Heart left ventricle (tissue), 13 donors: ENCODE measurements around the gene TRMO.

Experiments
- CTCF ChIP-seq, 12 donors: fragments of 200-600 bp; sonication (generic) in 4 of 12; IDR thresholded peaks; one replicate each; pipeline versions ENCODE4 v1.5.0 to v1.8.0; 2018 to 2022; ENCODE audit warnings: antibody characterized with exemption in 12 of 12, mild to moderate bottlenecking in 5 of 12
- POLR2A ChIP-seq, 2 donors: fragments of 450-650 bp; IDR thresholded peaks; one replicate each; pipeline ENCODE4 v1.6.1; 2017; ENCODE audit warnings: antibody characterized with exemption in 2 of 2, mild to moderate bottlenecking in 2 of 2, moderate library complexity in 2 of 2
- donor health status: ischemic (EF 13 %, LVEDD 7.1; RV severe dilation, severe dysfunction).
- donor health status: DM: no; HTN: yes; CAD: no.
- donor health status: DM: no; HTN: no; CAD: no.
- donor health status: ischemic (EF 25% LVEDD 6.9; RV normal size, moderate dysfunction).
- donor health status: ischemic (EF 25% LVEDD 5.7; RV mildly dilated, moderate dysfunction).
- donor health status: ischemic (EF 35%, LVEDD 5.7; RV mildly dilated, moderate dysfunction).
- donor health status: nonischemic (EF 11% LVEDD 7.7; RV severe dilation, severe dysfunction).
- donor health status: DM: yes; HTN: yes; CAD: no.
- donor health status: PGD.
- donor health status: ischemic (EF 29% LVEDD 5.4; RV normal size, mild dysfunction).
- donor health status: nonischemic (EF 23%, LVEDD 6.1; RV moderate dilation, normal function).

GRCh38 chr9:97958812-97959511, 36.7 kb upstream of the TRMO start:
- TF ChIP-seq CTCF (IDR thresholded peaks at IDR 0.05) = no peak
- no peak for TF ChIP-seq POLR2A (IDR thresholded peaks at IDR 0.05)
